Upper lobe of left lung (tissue), 6 donors: Measurements from ENCODE around the gene CGREF1. TPM values are rescaled to one million over a fixed set of nuclear protein-coding genes. Genes with fewer than 3 reads are reported as not detected.

Experiments used
- ATAC-seq, 2 donors: fragments of 200-7000 bp; cut with Tn5 transposase; one replicate each; pipeline ENCODE4 v1.9.1; 2022; ENCODE audit warnings: mild to moderate bottlenecking in 2 of 2, moderate library complexity in 2 of 2; ENCODE audit not compliant: low FRiP score in 2 of 2
- DNase-seq, 2 donors: peaks; one replicate each; pipeline ENCODE4 v3.0.0-alpha.2; 2019 to 2020
- H3K27ac ChIP-seq, 4 donors: fragments of 200-600 bp; sonication (generic); one replicate each; pipeline ENCODE4 v1.5.1; 2016 to 2019
- H3K27me3 ChIP-seq, 4 donors: fragments of 200-600 bp; sonication (generic); one replicate each; pipeline ENCODE4 v1.5.1; 2017 to 2019
- H3K36me3 ChIP-seq, 4 donors: fragments of 200-600 bp; sonication (generic); one replicate each; pipeline ENCODE4 v1.5.1; 2016 to 2019
- H3K4me1 ChIP-seq, 4 donors: fragments of 200-600 bp; sonication (generic); one replicate each; pipeline ENCODE4 v1.5.1; 2018 to 2019
- H3K4me3 ChIP-seq, 4 donors: fragments of 200-600 bp; sonication (generic); one replicate each; pipeline ENCODE4 v1.5.1; 2017 to 2019; ENCODE audit warnings: mild to moderate bottlenecking in 2 of 4, moderate library complexity in 1 of 4
- H3K9me3 ChIP-seq, 4 donors: fragments of 200-600 bp; sonication (generic); one replicate each; pipeline ENCODE4 v1.5.1; 2018 to 2019
- CTCF ChIP-seq, 6 experiments: fragments of 450-650 bp in 4 of 6; fragments of 200-600 bp in 2 of 6; sonication (generic) in 2 of 6; IDR thresholded peaks; one replicate each; pipeline ENCODE4 v1.5.1; 2016 to 2019; ENCODE audit warnings: antibody characterized with exemption in 6 of 6
- EP300 ChIP-seq, 4 donors: sonication (generic); formaldehyde crosslinking; IDR thresholded peaks; one replicate each; pipeline ENCODE4 v1.5.1; 2017; ENCODE audit warnings: antibody characterized with exemption in 4 of 4, control low read depth in 2 of 4
- POLR2A ChIP-seq, 4 donors: fragments of 450-650 bp; IDR thresholded peaks; one replicate each; pipeline ENCODE4 v1.5.1; 2016 to 2017; ENCODE audit warnings: antibody characterized with exemption in 4 of 4, mild to moderate bottlenecking in 2 of 4
- POLR2AphosphoS5 ChIP-seq, 2 donors: sonication (generic); formaldehyde crosslinking; IDR thresholded peaks; one replicate each; pipeline ENCODE4 v1.5.1; 2017; ENCODE audit warnings: antibody characterized with exemption in 2 of 2
- WGBS, 2 donors: methylation state at CpG; one replicate each; pipeline ENCODE4 v1.1.5; 2017 to 2018; 5-methylcytosine and 5-hydroxymethylcytosine counted together
- total RNA-seq, 6 donors: library from RNA; depleted of rRNA in 4 of 6; stranded (reverse); fragments of >200 nt in 4 of 6; gene quantifications; one replicate each; pipeline versions ENCODE4 v1.1.0 to v1.2.1, GENCODE V29; 2016 to 2021
- donor health status: DM: no; HTN: no; CAD: no; lungs with moderate emphysema.
- donor health status: DM: no; HTN: yes; CAD: no; lungs with severe emphysema.

Gene CGREF1
- total RNA-seq, 6 donors from 2014 or later = 0.79 to 1.2 (median 1.0) TPM; not detected in 3

- 78 to 83% methylated on average over 9 of the region's 9 CpGs for WGBS, 2 donors
- H3K4me3 ChIP-seq = no peak overlapping the region
- TF ChIP-seq POLR2AphosphoS5 (IDR thresholded peaks at IDR 0.05) (no peak), POLR2A (IDR thresholded peaks at IDR 0.05) (no peak), CTCF (IDR thresholded peaks at IDR 0.05) (no peak), EP300 (IDR thresholded peaks at IDR 0.05) (no peak)
- H3K27me3 ChIP-seq = no peaks in the 10 kb centered on the region
- H3K36me3 ChIP-seq = no peaks in the 10 kb centered on the region
- ATAC-seq = no peak
- no peak overlapping the region for H3K27ac ChIP-seq
- DNase-seq = no peak
- no peaks in the 10 kb centered on the region for H3K4me1 ChIP-seq
- H3K9me3 ChIP-seq = no peaks in the 10 kb centered on the region
Measured at GRCh38 chr2:27160191-27160590, 41.3 kb upstream of the CGREF1 start.

GRCh38 chr2:27159271-27159670, 40.3 kb upstream of the CGREF1 start:
- ATAC-seq (no peak), DNase-seq (no peak)
- 83% methylated on average over 6 of the region's 6 CpGs; no CpG with 5 or more reads in 1 of the 2 donors for WGBS, 2 donors

GRCh38 chr2:27158468-27158867, 39.5 kb upstream of the CGREF1 start:
- H3K27ac ChIP-seq = no peak overlapping the region
- H3K36me3 ChIP-seq = no peaks in the 10 kb centered on the region
- no peak overlapping the region for H3K4me3 ChIP-seq
- H3K27me3 ChIP-seq = no peaks in the 10 kb centered on the region
- ATAC-seq (no peak), DNase-seq (no peak)
- H3K4me1 ChIP-seq = no peaks in the 10 kb centered on the region
- WGBS, 2 donors = 43 to 78% methylated on average over 1 to 6 of the region's 6 CpGs
- TF ChIP-seq EP300 (IDR thresholded peaks at IDR 0.05) = no peak
- no peak for TF ChIP-seq POLR2AphosphoS5 (IDR thresholded peaks at IDR 0.05)
- TF ChIP-seq CTCF (IDR thresholded peaks at IDR 0.05) = no peak
- no peak for TF ChIP-seq POLR2A (IDR thresholded peaks at IDR 0.05)
- no peaks in the 10 kb centered on the region for H3K9me3 ChIP-seq

More at GRCh38 chr2:27159271-27159670, 40.3 kb upstream of the CGREF1 start:
- Histone ChIP-seq H3K4me1 (no peaks in the 10 kb centered on the region), H3K27ac (no peak overlapping the region), H3K4me3 (no peak overlapping the region), H3K27me3 (no peaks in the 10 kb centered on the region), H3K9me3 (no peaks in the 10 kb centered on the region), H3K36me3 (no peaks in the 10 kb centered on the region)
- TF ChIP-seq CTCF (IDR thresholded peaks at IDR 0.05) = no peak
- TF ChIP-seq POLR2AphosphoS5 (IDR thresholded peaks at IDR 0.05) = no peak
- no peak for TF ChIP-seq POLR2A (IDR thresholded peaks at IDR 0.05)
- no peak for TF ChIP-seq EP300 (IDR thresholded peaks at IDR 0.05)

GRCh38 chr2:27155069-27155520, 36.2 kb upstream of the CGREF1 start:
- H3K27me3 ChIP-seq = no peaks in the 10 kb centered on the region
- H3K4me1 ChIP-seq = no peaks in the 10 kb centered on the region
- no peak for ATAC-seq
- H3K9me3 ChIP-seq = no peaks in the 10 kb centered on the region
- no peak overlapping the region for H3K4me3 ChIP-seq
- DNase-seq = no peak
- TF ChIP-seq POLR2AphosphoS5 (IDR thresholded peaks at IDR 0.05) = no peak
- 76 to 86% methylated on average over 8 to 9 of the region's 9 CpGs for WGBS, 2 donors
- H3K36me3 ChIP-seq = no peaks in the 10 kb centered on the region
- no peak overlapping the region for H3K27ac ChIP-seq

GRCh38 chr2:27154488-27154887, 35.6 kb upstream of the CGREF1 start:
- Histone ChIP-seq H3K4me1 (no peaks in the 10 kb centered on the region), H3K27ac (no peak overlapping the region), H3K27me3 (no peaks in the 10 kb centered on the region), H3K4me3 (no peak overlapping the region), H3K36me3 (no peaks in the 10 kb centered on the region), H3K9me3 (no peaks in the 10 kb centered on the region)
- no peak for DNase-seq
- no peak for TF ChIP-seq EP300 (IDR thresholded peaks at IDR 0.05)
- no peak for TF ChIP-seq POLR2A (IDR thresholded peaks at IDR 0.05)
- TF ChIP-seq CTCF (IDR thresholded peaks at IDR 0.05) = no peak
- TF ChIP-seq POLR2AphosphoS5 (IDR thresholded peaks at IDR 0.05) = no peak
- no peak for ATAC-seq
- 79 to 90% methylated on average over 6 of the region's 6 CpGs for WGBS, 2 donors
